PC-3 (cell line): ENCODE data around the gene PNMA6E. TPM values are rescaled to one million over a fixed set of nuclear protein-coding genes. Genes with fewer than 3 reads are reported as not detected.

ENCODE experiments used
- ATAC-seq: fragments of 200-7000 bp; cut with Tn5 transposase; 2 replicates; pipeline ENCODE4 v1.9.1; 2020; ENCODE audit warnings: mild to moderate bottlenecking, moderate library complexity
- BruUV-seq: library from RNA; stranded (reverse); fragments of 400-500 nt; replicated peaks from 2 replicates; lab custom pipeline; 2021; lab: Mats Ljungman, UMichigan
- CTCF ChIA-PET: fragments of 300-600 bp; sonication (Branson Sonifier 250); formaldehyde crosslinking; loops from one replicate; lab custom pipeline; 2022; ENCODE audit warnings: antibody characterized with exemption; lab: Charles Lee
- POLR2A ChIA-PET: fragments of 300-600 bp; sonication (Branson Sonifier 250); formaldehyde crosslinking; loops from one replicate; lab custom pipeline; 2022; ENCODE audit warnings: antibody characterized with exemption; ENCODE audit not compliant: unreplicated experiment; lab: Charles Lee
- DNase-seq: peaks from one replicate; pipeline ENCODE4 v3.0.0-alpha.2; 2015
- H2AFZ ChIP-seq: fragments of 300-600 bp; sonication (generic); 2 replicates; pipeline ENCODE4 v1.6.0; 2016; ENCODE audit warnings: antibody characterized with exemption, low read length
- H3F3A ChIP-seq: fragments of 300-600 bp; sonication (generic); one replicate; pipeline ENCODE4 v1.6.0; 2017; ENCODE audit warnings: antibody characterized with exemption, low read length, control low read depth, mild to moderate bottlenecking; ENCODE audit not compliant: unreplicated experiment
- H3K27ac ChIP-seq: fragments of 300-600 bp; sonication (generic); 2 replicates; pipeline ENCODE4 v1.5.1; 2016; ENCODE audit warnings: mild to moderate bottlenecking, low read length
- H3K27me3 ChIP-seq: fragments of 300-600 bp; sonication (generic); 2 replicates; pipeline ENCODE4 v1.6.1; 2016; ENCODE audit warnings: low read length, mixed read lengths
- H3K36me3 ChIP-seq: fragments of 300-600 bp; sonication (generic); 2 replicates; pipeline ENCODE4 v1.6.1; 2016; ENCODE audit warnings: low read depth, mixed run types, low read length, mixed read lengths
- H3K4me1 ChIP-seq: fragments of 300-600 bp; sonication (generic); 2 replicates; pipeline ENCODE4 v1.5.1; 2016; ENCODE audit warnings: low read length; ENCODE audit not compliant: insufficient read depth
- H3K4me2 ChIP-seq: fragments of 300-600 bp; sonication (generic); 2 replicates; pipeline ENCODE4 v1.6.0; 2016; ENCODE audit warnings: low read length
- H3K4me3 ChIP-seq: fragments of 300-600 bp; sonication (generic); 2 replicates; pipeline ENCODE4 v1.5.1; 2016; ENCODE audit warnings: mild to moderate bottlenecking, low read length, mixed read lengths
- H3K79me2 ChIP-seq: fragments of 300-600 bp; sonication (generic); 2 replicates; pipeline ENCODE4 v1.6.1; 2017; ENCODE audit warnings: low read length, mixed read lengths
- H3K9ac ChIP-seq: fragments of 300-600 bp; sonication (generic); 2 replicates; pipeline ENCODE4 v1.6.0; 2016; ENCODE audit warnings: mild to moderate bottlenecking, low read length
- H3K9me2 ChIP-seq: fragments of 300-600 bp; sonication (generic); replicated peaks from 2 replicates; pipeline ENCODE4 v1.6.1; 2016; ENCODE audit warnings: mixed run types, low read length, mixed read lengths
- H3K9me3 ChIP-seq: fragments of 300-600 bp; sonication (generic); 2 replicates; pipeline ENCODE4 v1.6.1; 2016; ENCODE audit warnings: low read length, mixed read lengths
- H4K20me1 ChIP-seq: fragments of 300-600 bp; sonication (generic); 2 replicates; pipeline ENCODE4 v1.6.1; 2016; ENCODE audit warnings: low read length, mixed read lengths
- CTCF ChIP-seq: fragments of 300-600 bp; sonication (generic); conservative IDR thresholded peaks from 2 replicates; pipeline ENCODE4 v1.5.1; 2017; ENCODE audit warnings: antibody characterized with exemption, low read depth, mild to moderate bottlenecking, low read length
- EZH2 ChIP-seq: fragments of 300-600 bp; sonication (generic); IDR thresholded peaks from one replicate; pipeline ENCODE4 v1.6.1; 2017; ENCODE audit warnings: antibody characterized with exemption, mild to moderate bottlenecking, low read length; ENCODE audit not compliant: unreplicated experiment
- EZH2phosphoT487 ChIP-seq: fragments of 300-600 bp; sonication (generic); IDR thresholded peaks from 2 replicates; pipeline ENCODE4 v1.6.1; 2018; ENCODE audit warnings: mild to moderate bottlenecking, antibody characterized with exemption, low read length, borderline replicate concordance
- intact Hi-C: fragments of 100-400 bp; cut with micrococcal nuclease; formaldehyde crosslinking; loops from 2 replicates; pipeline ENCODE4 v1.9.0; 2023
- total RNA-seq: library from RNA; depleted of rRNA; stranded (reverse); fragments of >200 nt; gene quantifications from 2 replicates; pipeline ENCODE4 v1.2.3, GENCODE V29; 2014

The PNMA6E gene
- total RNA-seq, 1 experiment from 2014 or later: not detected

DNA sequence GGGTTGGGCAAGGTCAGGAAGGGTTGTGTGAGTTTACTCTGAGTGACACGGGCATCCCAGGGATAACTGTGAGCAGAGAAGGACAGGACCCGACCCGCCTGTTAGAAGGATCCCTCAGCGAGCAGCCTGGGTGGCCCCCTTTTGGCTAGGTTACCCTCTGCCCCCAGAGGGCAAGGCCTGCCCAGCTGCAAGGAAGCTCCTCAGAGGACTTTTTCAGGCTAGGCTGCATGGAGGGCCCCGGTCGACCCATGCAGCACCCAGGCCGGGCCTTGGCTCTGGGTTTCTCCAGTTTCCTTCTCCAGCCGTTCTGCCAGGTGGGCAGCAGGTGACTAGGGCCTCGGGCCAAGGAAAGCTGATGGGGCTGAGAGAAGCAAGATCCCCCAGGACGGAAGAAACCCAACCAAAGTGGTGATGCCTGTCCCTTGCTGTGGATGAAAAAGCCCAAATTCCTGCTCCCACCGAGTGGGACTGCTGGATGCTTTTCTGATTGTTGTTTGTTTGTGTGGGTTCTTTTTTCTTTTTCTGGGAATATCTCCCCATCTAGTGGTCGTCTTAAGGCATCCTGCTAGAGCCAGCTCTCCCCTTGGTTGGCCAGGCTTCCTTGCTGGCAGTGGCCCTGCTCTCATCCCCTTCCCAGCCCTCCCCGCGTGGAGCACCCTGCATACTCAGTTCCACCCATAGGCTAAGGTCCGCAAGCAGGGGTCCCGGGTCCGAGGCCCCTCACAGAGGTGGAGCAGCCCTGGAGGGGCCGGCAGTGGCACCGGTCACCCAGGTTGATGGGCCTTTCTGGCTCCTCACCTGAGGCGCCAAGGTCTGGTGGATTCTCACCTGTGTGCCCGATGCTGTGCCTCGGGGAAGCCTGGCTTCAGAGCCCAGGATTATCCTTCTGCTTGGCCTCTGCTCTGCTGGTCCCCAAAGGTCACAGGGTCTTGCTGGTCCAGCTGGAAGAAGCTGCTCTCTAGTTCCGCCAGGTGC lies 11.9 kb upstream of the PNMA6E start:
- no peak overlapping the region for H2AFZ ChIP-seq
- no peaks in the 10 kb centered on the region for H3K4me1 ChIP-seq
- intact Hi-C loops: no loop called here
- POLR2A ChIA-PET: no interaction called here
- H3K79me2 ChIP-seq: no peaks in the 10 kb centered on the region
- no peak overlapping the region for H3K4me3 ChIP-seq
- no peaks in the 10 kb centered on the region for H3K9me3 ChIP-seq
- H4K20me1 ChIP-seq: no peaks in the 10 kb centered on the region
- H3K27me3 ChIP-seq: peaks cover 58% of the 10 kb centered on the region
- TF ChIP-seq EZH2phosphoT487: no peak
- 0 out of 2 replicates have a peak, but pooled peaks have one; percentile 23 for TF ChIP-seq CTCF
- no peak for TF ChIP-seq EZH2
- CTCF ChIA-PET: no interaction called here
- H3K27ac ChIP-seq: no peak overlapping the region
- ATAC-seq (no peak), DNase-seq (no peak)
- no peaks in the 10 kb centered on the region for H3K36me3 ChIP-seq
- no peak overlapping the region for H3K4me2 ChIP-seq
- no TSS peak for BruUV-seq
- no peak overlapping the region for H3K9ac ChIP-seq
- H3K9me2 ChIP-seq: no peaks in the 10 kb centered on the region
- no peaks in the 10 kb centered on the region for H3F3A ChIP-seq

GRCh38 chrX:153411988-153412574 lies 10.9 kb upstream of the PNMA6E start:
- H3K27me3 ChIP-seq: peaks cover 49% of the 10 kb centered on the region

More at GRCh38 chrX:153411988-153412574, 10.9 kb upstream of the PNMA6E start:
- Histone ChIP-seq H3K36me3 (no peaks in the 10 kb centered on the region), H3K4me2 (no peak overlapping the region), H3K4me1 (no peaks in the 10 kb centered on the region), H3K27ac (no peak overlapping the region), H4K20me1 (no peaks in the 10 kb centered on the region), H3K4me3 (no peak overlapping the region), H2AFZ (no peak overlapping the region), H3K9me3 (no peaks in the 10 kb centered on the region), H3K9me2 (no peaks in the 10 kb centered on the region), H3K79me2 (no peaks in the 10 kb centered on the region), H3F3A (no peaks in the 10 kb centered on the region), H3K9ac (no peak overlapping the region)
- TF ChIP-seq EZH2 (no peak), EZH2phosphoT487 (no peak), CTCF (no peak)
- DNase-seq: no peak
- intact Hi-C loops: no loop called here
- no TSS peak for BruUV-seq
- CTCF ChIA-PET: no interaction called here
- no peak for ATAC-seq
- POLR2A ChIA-PET: no interaction called here
